Transverse colon (tissue), 4 donors: ENCODE data around the gene BRF1.

ENCODE experiments used
- CTCF ChIP-seq, 5 experiments: fragments of 200-600 bp in 3 of 5; fragments of 450-650 bp in 2 of 5; sonication (generic) in 3 of 5; IDR thresholded peaks; 1 replicate in 2 of 5; 2 replicates in 3 of 5; pipeline ENCODE4 v1.5.1; 2016 to 2017; ENCODE audit warnings: antibody characterized with exemption in 5 of 5, inconsistent platforms in 3 of 5, mild to moderate bottlenecking in 2 of 5, moderate library complexity in 1 of 5
- EP300 ChIP-seq: sonication (generic); formaldehyde crosslinking; IDR thresholded peaks from one replicate; pipeline ENCODE4 v1.6.1; 2017; ENCODE audit warnings: antibody characterized with exemption, low read depth
- POLR2A ChIP-seq: fragments of 450-650 bp; IDR thresholded peaks from one replicate; pipeline ENCODE4 v1.6.1; 2016; ENCODE audit warnings: antibody characterized with exemption, mild to moderate bottlenecking, moderate library complexity
- POLR2AphosphoS5 ChIP-seq, 3 donors: sonication (generic); formaldehyde crosslinking; IDR thresholded peaks; one replicate each; pipeline ENCODE4 v1.6.1; 2016; ENCODE audit warnings: antibody characterized with exemption in 3 of 3

- no peak for TF ChIP-seq CTCF (IDR thresholded peaks at IDR 0.05)
- no peak for TF ChIP-seq EP300
- no peak for TF ChIP-seq POLR2A
- no peak for TF ChIP-seq POLR2AphosphoS5 (IDR thresholded peaks at IDR 0.05)
Observed at GRCh38 chr14:105179191-105179590, 121.6 kb downstream of the BRF1 start.
